DND-41 (cell line): ENCODE measurements around the gene SMURF1.

Source experiments
- CTCF ChIP-seq: IDR thresholded peaks from 2 replicates; pipeline ENCODE4 v1.5.1; 2012; ENCODE audit warnings: borderline replicate concordance, low read length, moderate library complexity, mild to moderate bottlenecking; ENCODE audit not compliant: poor library complexity, severe bottlenecking; ENCODE audit errors: extremely low read depth
- EZH2 ChIP-seq: IDR thresholded peaks from 3 replicates; pipeline ENCODE4 v1.6.1; 2012; ENCODE audit warnings: borderline replicate concordance, low read depth, mild to moderate bottlenecking, moderate library complexity, low read length, inconsistent platforms; ENCODE audit not compliant: severe bottlenecking

- no peak for TF ChIP-seq CTCF
- TF ChIP-seq EZH2, result no peak
Measured at GRCh38 chr7:99129001-99129400, 14.9 kb downstream of the SMURF1 start.
